ENCODE results near the gene EGR4.

DNA sequence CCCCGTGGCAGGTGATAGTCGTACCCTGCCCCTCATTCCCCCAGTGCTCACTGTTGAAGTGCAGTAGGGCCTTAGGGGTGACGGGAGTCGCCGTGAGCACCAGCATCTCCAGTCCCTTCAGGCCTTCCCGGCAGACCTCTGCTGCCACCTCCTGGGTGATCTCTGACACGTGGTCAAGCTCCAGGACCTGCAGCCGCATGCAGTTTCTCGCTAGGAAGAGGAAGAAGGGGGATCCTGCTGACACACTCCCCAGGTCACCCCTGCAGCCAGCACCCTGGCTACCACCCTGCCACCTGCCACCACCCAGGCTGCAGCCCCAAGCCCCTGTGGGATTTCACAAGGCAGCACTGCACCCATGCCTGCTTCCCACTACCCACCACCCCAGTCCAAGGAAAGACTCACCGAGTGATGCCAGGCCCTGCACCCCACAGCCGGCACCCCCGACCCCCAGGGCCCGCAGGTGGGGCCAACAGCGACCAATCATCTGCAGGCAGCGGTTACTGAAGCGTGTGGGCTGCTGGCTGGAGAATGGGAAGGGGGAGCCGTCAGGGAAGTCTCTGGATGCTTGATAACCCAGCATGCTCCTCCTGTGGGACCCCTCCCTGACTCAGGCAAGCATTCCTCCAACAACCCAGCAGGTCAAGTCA lies 32.9 kb downstream of the EGR4 start:
- TF ChIP-seq YY1 (IDR thresholded peaks at IDR 0.05; ENCODE audit: insufficient read depth, insufficient read length), result no peak
- TF ChIP-seq SUZ12 (IDR thresholded peaks at IDR 0.05; ENCODE audit: extremely low read depth, insufficient read depth, insufficient read length), result no peak

All from NT2/D1 (cell line).